ENCODE data around the gene ZFPM1.

Gene ZFPM1

GRCh38 chr16:88458773-88459235 lies 5.7 kb downstream of the ZFPM1 start:
- DNase-seq (ENCODE audit: low spot score) = no peak
- TF ChIP-seq CTCF (IDR thresholded peaks at IDR 0.05; ENCODE audit: extremely low read depth, missing control alignments) = no peak

GRCh38 chr16:88459366-88460073 lies 6.4 kb downstream of the ZFPM1 start:
- TF ChIP-seq CTCF (IDR thresholded peaks at IDR 0.05; ENCODE audit: extremely low read depth, missing control alignments) = no peak
- no peak for DNase-seq (ENCODE audit: low spot score)

- DNase-seq (ENCODE audit: low spot score) = no peak
- TF ChIP-seq CTCF (IDR thresholded peaks at IDR 0.05; ENCODE audit: extremely low read depth, missing control alignments) = no peak
Measured at GRCh38 chr16:88460496-88461330, 7.6 kb downstream of the ZFPM1 start.

- no peak for DNase-seq (ENCODE audit: low spot score)
- no peak for TF ChIP-seq CTCF (IDR thresholded peaks at IDR 0.05; ENCODE audit: extremely low read depth, missing control alignments)
Measured at GRCh38 chr16:88461331-88462269, 8.5 kb downstream of the ZFPM1 start.

GRCh38 chr16:88462396-88462795 lies 9.3 kb downstream of the ZFPM1 start:
- no peak for TF ChIP-seq CTCF (IDR thresholded peaks at IDR 0.05; ENCODE audit: extremely low read depth, missing control alignments)
- no peak for DNase-seq (ENCODE audit: low spot score)

- TF ChIP-seq CTCF (IDR thresholded peaks at IDR 0.05; ENCODE audit: extremely low read depth, missing control alignments) = no peak
Measured at GRCh38 chr16:88463411-88463810, 10.3 kb downstream of the ZFPM1 start.

More at GRCh38 chr16:88463411-88463810, 10.3 kb downstream of the ZFPM1 start:
- DNase-seq (ENCODE audit: low spot score) = no peak
